Measurements from ENCODE around the gene PLOD1. TPM values are rescaled to one million over a fixed set of nuclear protein-coding genes. Genes with fewer than 3 reads are reported as not detected.
"Not testable (repeated sequence)": the region's sequence is repeated elsewhere in the genome, so short reads cannot be mapped to it uniquely, and the experiment has no call there.

The PLOD1 gene
- total and polyA plus RNA-seq, 10 of the 15 experiments (the other 5 are each of a cell fraction or from before 2014, with no cell fraction given): 10.6 to 42.6 (median 29.3) TPM

DNA sequence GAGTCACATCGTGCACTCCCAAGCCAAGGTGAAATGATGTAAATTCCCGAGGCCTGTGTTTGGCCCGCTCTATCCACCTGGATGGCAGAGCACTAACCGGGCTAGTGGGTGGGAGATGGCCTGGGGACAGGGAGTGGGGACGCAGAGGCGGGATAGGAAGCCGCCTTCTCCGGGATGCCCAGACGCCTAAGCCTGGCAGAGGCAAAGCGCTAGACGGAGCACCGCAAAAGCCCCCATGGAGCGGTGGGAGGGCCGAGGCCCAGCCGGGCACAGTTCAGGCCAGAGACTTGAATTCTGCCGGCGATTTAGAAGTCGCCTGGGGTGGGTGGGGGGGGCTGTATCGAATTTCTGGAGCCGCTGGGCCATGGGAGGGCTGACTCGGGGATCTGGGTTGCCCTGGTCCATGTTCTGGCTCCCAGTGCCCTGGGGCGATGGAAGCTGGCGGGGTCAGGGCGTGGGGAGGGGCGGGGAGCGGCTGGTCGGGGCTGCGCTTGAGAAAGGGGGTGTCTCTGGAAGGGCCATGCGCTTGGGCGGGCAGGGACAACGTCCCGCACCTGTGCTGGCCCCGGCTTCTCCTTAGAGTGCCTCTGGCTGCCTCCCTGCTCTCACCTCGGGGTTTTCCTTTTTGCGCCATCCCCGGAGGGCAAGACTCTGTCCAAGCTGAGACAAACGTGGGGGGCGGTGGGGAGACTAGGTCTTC is 36.3 kb upstream of the PLOD1 start:
- Histone ChIP-seq H4K20me1 (ENCODE audit: control insufficient read depth, insufficient read depth) (no peaks in the 10 kb centered on the region), H3K79me2 (ENCODE audit: control insufficient read depth, insufficient read depth, low read length) (no peaks in the 10 kb centered on the region), H3K4me1 (ENCODE audit: control insufficient read depth, insufficient read depth, low read length) (no peaks in the 10 kb centered on the region), H3K27ac (ENCODE audit: control insufficient read depth, insufficient read depth) (no peak overlapping the region), H3K4me2 (ENCODE audit: control insufficient read depth, insufficient read depth) (no peak overlapping the region), H3K9me3 (replicated peaks; ENCODE audit: control insufficient read depth, insufficient read depth, low read length) (no peaks in the 10 kb centered on the region), H3K4me3 (no peak overlapping the region), H2AFZ (ENCODE audit: control insufficient read depth, low read depth, low read length) (no peak overlapping the region), H3K27me3 (replicated peaks in 1 of 2; ENCODE audit: control insufficient read depth in 2 of 2, insufficient read depth in 2 of 2, low read length in 1 of 2) (peaks cover 0 to 2% of the 10 kb centered on the region in 2 experiments; a peak in 2 of 4 replicates), H3K36me3 (ENCODE audit: control insufficient read depth in 2 of 2, insufficient read depth in 2 of 2, low read length in 1 of 2) (no peaks in the 10 kb centered on the region), H3K9ac (ENCODE audit: control insufficient read depth, insufficient read depth, low read length) (no peak overlapping the region)
- no peak for TF ChIP-seq MEF2B (IDR thresholded peaks at IDR 0.05; ENCODE audit: partially characterized antibody, poor library complexity, severe bottlenecking)
- TF ChIP-seq TAF1 (IDR thresholded peaks at IDR 0.05; ENCODE audit: borderline replicate concordance, low read depth, low read length): no peak
- intact Hi-C loops (cut with micrococcal nuclease; ENCODE audit: unreplicated experiment): no loop called here
- 29% methylated on average over 35 of the region's 38 CpGs for WGBS (ENCODE audit: insufficient coverage, insufficient replicate concordance, low lambda C conversion rate, missing lambda C conversion rate)
- ChIA-PET CTCF (interaction anchor here (0.7 to 1.5 kb wide), 2 partner anchors 32 to 60 kb away, joined by 4 to 10 read pairs; no protein-coding TSS in a partner anchor), POLR2A (interaction anchor here (0.7 kb wide), 1 partner anchor 170 kb away, joined by 4 read pairs; no protein-coding TSS in a partner anchor), RAD21 (ENCODE audit: unreplicated experiment) (no interaction called here), SMC1A (ENCODE audit: uncharacterized antibody, unreplicated experiment) (no interaction called here)
- in situ Hi-C loops (cut with MboI): loop anchor here (5.0 kb wide), 1 partner anchor 56 kb away; no protein-coding TSS in a partner anchor
- no peak for FAIRE-seq
- no peak for ATAC-seq
- no TSS peak for BruUV-seq (replicated peaks)
- no peak for DNase-seq (ENCODE audit: low read depth, low spot score)

DNA sequence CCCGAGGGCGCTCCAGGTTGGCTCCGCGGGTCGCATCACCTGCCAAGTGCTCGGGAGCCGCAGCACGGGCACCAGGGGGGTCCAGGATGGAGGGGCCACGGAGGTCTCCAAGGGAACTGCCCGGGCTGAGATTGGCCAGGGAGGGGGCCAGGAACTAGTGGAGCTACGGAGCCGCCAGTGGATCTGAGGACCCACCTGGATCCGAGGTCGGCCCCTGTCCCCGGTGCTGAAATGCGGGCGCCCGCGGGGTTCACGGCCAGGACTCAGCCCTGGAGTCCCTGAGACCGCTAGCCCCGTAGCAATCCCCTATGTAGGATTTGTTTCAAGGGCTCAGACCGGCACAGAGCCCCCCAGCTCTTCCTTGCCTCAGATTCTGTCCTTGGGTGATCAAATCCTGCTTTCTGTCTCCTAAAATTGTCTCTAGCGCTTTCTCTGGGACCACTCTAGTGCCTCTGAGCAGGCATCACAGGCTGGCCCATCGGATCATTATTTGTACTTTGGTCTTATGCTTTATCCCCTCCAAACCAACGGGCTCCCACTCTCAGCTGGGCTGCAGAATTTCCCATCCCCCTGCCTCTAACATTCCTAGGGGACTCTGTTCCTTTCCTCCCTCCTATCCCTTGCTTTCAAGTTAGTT is 35.6 kb upstream of the PLOD1 start:
- POLR2A ChIA-PET: interaction anchor here (1.0 kb wide), 1 partner anchor 11 kb away, joined by 4 read pairs; no protein-coding TSS in a partner anchor
- Histone ChIP-seq H2AFZ (ENCODE audit: control insufficient read depth, low read depth, low read length) (no peak overlapping the region), H3K4me1 (ENCODE audit: control insufficient read depth, insufficient read depth, low read length) (no peaks in the 10 kb centered on the region), H3K9me3 (replicated peaks; ENCODE audit: control insufficient read depth, insufficient read depth, low read length) (no peaks in the 10 kb centered on the region), H3K27ac (ENCODE audit: control insufficient read depth, insufficient read depth) (no peak overlapping the region), H3K4me3 (no peak overlapping the region), H3K4me2 (ENCODE audit: control insufficient read depth, insufficient read depth) (no peak overlapping the region), H3K79me2 (ENCODE audit: control insufficient read depth, insufficient read depth, low read length) (no peaks in the 10 kb centered on the region), H3K27me3 (replicated peaks in 1 of 2; ENCODE audit: control insufficient read depth in 2 of 2, insufficient read depth in 2 of 2, low read length in 1 of 2) (peaks cover 0 to 2% of the 10 kb centered on the region in 2 experiments; a peak in 2 of 4 replicates), H4K20me1 (ENCODE audit: control insufficient read depth, insufficient read depth) (no peaks in the 10 kb centered on the region), H3K36me3 (ENCODE audit: control insufficient read depth in 2 of 2, insufficient read depth in 2 of 2, low read length in 1 of 2) (no peaks in the 10 kb centered on the region), H3K9ac (ENCODE audit: control insufficient read depth, insufficient read depth, low read length) (no peak overlapping the region)
- intact Hi-C loops (cut with micrococcal nuclease; ENCODE audit: unreplicated experiment): no loop called here
- RAD21 ChIA-PET (ENCODE audit: unreplicated experiment): no interaction called here
- no TSS peak for BruUV-seq (replicated peaks)
- TF ChIP-seq SIN3A (IDR thresholded peaks at IDR 0.05; ENCODE audit: low read depth, low read length): no peak
- TF ChIP-seq, protein P1, sequence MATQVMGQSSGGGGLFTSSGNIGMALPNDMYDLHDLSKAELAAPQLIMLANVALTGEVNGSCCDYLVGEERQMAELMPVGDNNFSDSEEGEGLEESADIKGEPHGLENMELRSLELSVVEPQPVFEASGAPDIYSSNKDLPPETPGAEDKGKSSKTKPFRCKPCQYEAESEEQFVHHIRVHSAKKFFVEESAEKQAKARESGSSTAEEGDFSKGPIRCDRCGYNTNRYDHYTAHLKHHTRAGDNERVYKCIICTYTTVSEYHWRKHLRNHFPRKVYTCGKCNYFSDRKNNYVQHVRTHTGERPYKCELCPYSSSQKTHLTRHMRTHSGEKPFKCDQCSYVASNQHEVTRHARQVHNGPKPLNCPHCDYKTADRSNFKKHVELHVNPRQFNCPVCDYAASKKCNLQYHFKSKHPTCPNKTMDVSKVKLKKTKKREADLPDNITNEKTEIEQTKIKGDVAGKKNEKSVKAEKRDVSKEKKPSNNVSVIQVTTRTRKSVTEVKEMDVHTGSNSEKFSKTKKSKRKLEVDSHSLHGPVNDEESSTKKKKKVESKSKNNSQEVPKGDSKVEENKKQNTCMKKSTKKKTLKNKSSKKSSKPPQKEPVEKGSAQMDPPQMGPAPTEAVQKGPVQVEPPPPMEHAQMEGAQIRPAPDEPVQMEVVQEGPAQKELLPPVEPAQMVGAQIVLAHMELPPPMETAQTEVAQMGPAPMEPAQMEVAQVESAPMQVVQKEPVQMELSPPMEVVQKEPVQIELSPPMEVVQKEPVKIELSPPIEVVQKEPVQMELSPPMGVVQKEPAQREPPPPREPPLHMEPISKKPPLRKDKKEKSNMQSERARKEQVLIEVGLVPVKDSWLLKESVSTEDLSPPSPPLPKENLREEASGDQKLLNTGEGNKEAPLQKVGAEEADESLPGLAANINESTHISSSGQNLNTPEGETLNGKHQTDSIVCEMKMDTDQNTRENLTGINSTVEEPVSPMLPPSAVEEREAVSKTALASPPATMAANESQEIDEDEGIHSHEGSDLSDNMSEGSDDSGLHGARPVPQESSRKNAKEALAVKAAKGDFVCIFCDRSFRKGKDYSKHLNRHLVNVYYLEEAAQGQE (IDR thresholded peaks at IDR 0.05; ENCODE audit: low read depth, low read length): peak; percentile 77
- DNase-seq (ENCODE audit: low read depth, low spot score) (no peak), FAIRE-seq (no peak), ATAC-seq (no peak)
- SMC1A ChIA-PET (ENCODE audit: uncharacterized antibody, unreplicated experiment): no interaction called here
- CTCF ChIA-PET: no interaction called here
- in situ Hi-C loops (cut with MboI): loop anchor here (5.0 kb wide), 1 partner anchor 57 kb away; no protein-coding TSS in a partner anchor
- 42% methylated on average over 26 of the region's 26 CpGs for WGBS (ENCODE audit: insufficient coverage, insufficient replicate concordance, low lambda C conversion rate, missing lambda C conversion rate)

DNA sequence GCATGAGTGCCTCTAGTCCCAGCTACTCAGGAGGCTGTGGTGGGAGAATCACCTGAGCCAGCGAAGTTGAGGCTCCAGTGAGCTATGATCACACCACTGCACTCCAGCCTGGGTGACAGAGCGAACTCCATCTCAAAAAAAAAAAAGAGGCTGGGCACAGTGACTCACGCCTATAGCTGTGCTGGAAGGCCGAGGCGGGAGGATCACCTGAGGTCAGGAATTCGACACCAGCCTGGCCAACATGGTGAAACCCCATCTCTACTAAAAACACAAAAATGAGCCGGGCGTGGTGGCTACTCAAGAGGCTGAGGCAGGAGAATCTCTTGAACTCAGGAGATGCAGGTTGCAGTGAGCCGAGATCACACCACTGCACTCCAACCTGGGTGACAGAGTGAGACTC is 33.1 kb upstream of the PLOD1 start:
- RAD21 ChIA-PET (ENCODE audit: unreplicated experiment); ATAC-seq; CTCF ChIA-PET; POLR2A ChIA-PET; H3K4me2 ChIP-seq (ENCODE audit: control insufficient read depth, insufficient read depth); SMC1A ChIA-PET (ENCODE audit: uncharacterized antibody, unreplicated experiment); H3K9ac ChIP-seq (ENCODE audit: control insufficient read depth, insufficient read depth, low read length); FAIRE-seq; H2AFZ ChIP-seq (ENCODE audit: control insufficient read depth, low read depth, low read length); H3K4me3 ChIP-seq; DNase-seq (ENCODE audit: low read depth, low spot score); BruUV-seq (replicated peaks); H3K27ac ChIP-seq (ENCODE audit: control insufficient read depth, insufficient read depth); H3K79me2 ChIP-seq (ENCODE audit: control insufficient read depth, insufficient read depth, low read length); in situ Hi-C loops (cut with MboI); H4K20me1 ChIP-seq (ENCODE audit: control insufficient read depth, insufficient read depth); H3K36me3 ChIP-seq (ENCODE audit: control insufficient read depth in 2 of 2, insufficient read depth in 2 of 2, low read length in 1 of 2); H3K27me3 ChIP-seq (replicated peaks in 1 of 2; ENCODE audit: control insufficient read depth in 2 of 2, insufficient read depth in 2 of 2, low read length in 1 of 2); H3K9me3 ChIP-seq (replicated peaks; ENCODE audit: control insufficient read depth, insufficient read depth, low read length); H3K4me1 ChIP-seq (ENCODE audit: control insufficient read depth, insufficient read depth, low read length): not testable (repeated sequence)
- 40% methylated on average over 9 of the region's 9 CpGs for WGBS (ENCODE audit: insufficient coverage, insufficient replicate concordance, low lambda C conversion rate, missing lambda C conversion rate)
- intact Hi-C loops (cut with micrococcal nuclease; ENCODE audit: unreplicated experiment): loop anchor here (10.0 kb wide), 1 partner anchor 1427 kb away; the partner anchor contains the start of genes DFFA and PEX14

Measured in GM12878 (cell line).